MCF 10A (cell line): ENCODE measurements around the gene CGN. TPM values are rescaled to one million over a fixed set of nuclear protein-coding genes. Genes with fewer than 3 reads are reported as not detected.

Experiments
- BruUV-seq: library from RNA; stranded (reverse); fragments of 400-500 nt; replicated peaks from 2 replicates; lab custom pipeline; 2021; lab: Mats Ljungman, UMichigan
- CTCF ChIA-PET: fragments of 300-600 bp; sonication (Branson Sonifier 250); formaldehyde crosslinking; extraction: SDS; loops from one replicate; lab custom pipeline; 2021; ENCODE audit warnings: antibody characterized with exemption, inconsistent platforms; lab: Yijun Ruan, JAX
- POLR2A ChIA-PET: fragments of 300-600, 350-650 bp; sonication (Branson Sonifier 250); formaldehyde crosslinking; extraction: SDS; loops from one replicate; lab custom pipeline; 2020; ENCODE audit warnings: antibody characterized with exemption, inconsistent platforms; lab: Yijun Ruan, JAX
- DNase-seq: peaks from one replicate; pipeline ENCODE4 v3.0.0-alpha.2; 2018; ENCODE audit not compliant: unreplicated experiment
- H3K27ac Mint-ChIP-seq: one replicate; pipeline ENCODE4 v1.8.0; 2022; ENCODE audit warnings: mild to moderate bottlenecking, low read depth, mixed read lengths; ENCODE audit not compliant: unreplicated experiment
- H3K27me3 Mint-ChIP-seq: one replicate; pipeline ENCODE4 v1.8.0; 2022; ENCODE audit warnings: mixed read lengths; ENCODE audit not compliant: insufficient read depth, unreplicated experiment
- H3K36me3 Mint-ChIP-seq: one replicate; pipeline ENCODE4 v1.8.0; 2022; ENCODE audit warnings: mild to moderate bottlenecking, moderate library complexity, mixed read lengths; ENCODE audit not compliant: insufficient read depth, unreplicated experiment
- H3K4me1 Mint-ChIP-seq: one replicate; pipeline ENCODE4 v1.8.0; 2022; ENCODE audit warnings: mixed read lengths; ENCODE audit not compliant: insufficient read depth, unreplicated experiment
- H3K4me3 Mint-ChIP-seq: one replicate; pipeline ENCODE4 v1.8.0; 2022; ENCODE audit warnings: mild to moderate bottlenecking, moderate library complexity, mixed read lengths; ENCODE audit not compliant: unreplicated experiment
- H3K9me3 Mint-ChIP-seq: one replicate; pipeline ENCODE4 v1.8.0; 2022; ENCODE audit warnings: mixed read lengths; ENCODE audit not compliant: unreplicated experiment
- CTCF ChIP-seq: fragments of 200-600 bp; IDR thresholded peaks from one replicate; pipeline ENCODE4 v1.8.0; 2022; ENCODE audit warnings: antibody characterized with exemption, mild to moderate bottlenecking; ENCODE audit not compliant: unreplicated experiment
- intact Hi-C: fragments of 100-400 bp; cut with micrococcal nuclease; formaldehyde crosslinking; loops from 2 replicates; pipeline ENCODE4 v1.14.1; 2022
- total RNA-seq: library from RNA; stranded (reverse); gene quantifications from 2 replicates; pipeline ENCODE4 v1.2.3, GENCODE V29; 2022

The CGN gene
- total RNA-seq, 1 experiment from 2014 or later = 0.33 TPM

- BruUV-seq = no TSS peak
- Mint-ChIP-seq H3K4me1 (peaks cover 37% of the 10 kb centered on the region), H3K4me3 (no peak overlapping the region), H3K27me3 (no peaks in the 10 kb centered on the region), H3K36me3 (peaks cover 10% of the 10 kb centered on the region), H3K9me3 (no peaks in the 10 kb centered on the region), H3K27ac (peak overlapping the region; percentile 83)
- TF ChIP-seq CTCF = no peak
- DNase-seq = no peak
- ChIA-PET POLR2A (interaction anchor here (0.6 to 5.6 kb wide), 15 partner anchors 9 to 510 kb away, joined by 3 to 90 read pairs (median 5); partner anchors contain the start of genes CGN and POGZ), CTCF (interaction anchor here (0.6 to 6.3 kb wide), 16 partner anchors 13 to 1138 kb away, joined by 3 to 53 read pairs (median 4); partner anchors contain the start of genes MRPL9 and THEM5)
- intact Hi-C loops = no loop called here
Observed at GRCh38 chr1:151536499-151536898, 25.3 kb downstream of the CGN start.

- ChIA-PET CTCF (interaction anchor here (0.6 to 6.3 kb wide), 18 partner anchors 9 to 372 kb away, joined by 3 to 53 read pairs (median 4); partner anchors contain the start of genes CGN, MRPL9 and THEM5), POLR2A (interaction anchor here (0.6 to 5.6 kb wide), 19 partner anchors 9 to 510 kb away, joined by 3 to 90 read pairs (median 4); partner anchors contain the start of genes CGN, POGZ and SNX27)
- H3K36me3 Mint-ChIP-seq = peaks cover 10% of the 10 kb centered on the region
- intact Hi-C loops = no loop called here
- H3K4me3 Mint-ChIP-seq = no peak overlapping the region
- no TSS peak for BruUV-seq
- no peaks in the 10 kb centered on the region for H3K27me3 Mint-ChIP-seq
- peaks cover 43% of the 10 kb centered on the region for H3K4me1 Mint-ChIP-seq
- TF ChIP-seq CTCF = no peak
- peak; percentile 96 for DNase-seq
- H3K9me3 Mint-ChIP-seq = no peaks in the 10 kb centered on the region
- H3K27ac Mint-ChIP-seq = peak overlapping the region; percentile 83
Observed at GRCh38 chr1:151537112-151537511, 25.9 kb downstream of the CGN start.

GRCh38 chr1:151539321-151540020, 28.3 kb downstream of the CGN start:
- Mint-ChIP-seq H3K36me3 (peaks cover 27% of the 10 kb centered on the region), H3K27me3 (no peaks in the 10 kb centered on the region), H3K4me1 (peaks cover 61% of the 10 kb centered on the region), H3K9me3 (no peaks in the 10 kb centered on the region), H3K27ac (peak overlapping the region; percentile 98), H3K4me3 (peak overlapping the region; percentile 96)
- TSS peak; percentile 70 for BruUV-seq
- DNase-seq = peak; percentile 100
- POLR2A ChIA-PET = interaction anchor here (0.7 to 5.6 kb wide), 39 partner anchors 10 to 479 kb away, joined by 3 to 90 read pairs (median 4); partner anchors contain the start of genes CGN, MLLT11, MRPL9 and POGZ
- TF ChIP-seq CTCF = no peak
- intact Hi-C loops = loop anchor here (2.0 to 5.0 kb wide), 3 partner anchors 27 to 81 kb away; partner anchors contain the start of gene POGZ
- CTCF ChIA-PET = interaction anchor here (0.5 to 2.7 kb wide), 16 partner anchors 8 to 330 kb away, joined by 3 to 12 read pairs (median 4); no protein-coding TSS in a partner anchor
